ENCODE results near the gene COL23A1. TPM values are rescaled to one million over a fixed set of nuclear protein-coding genes. Genes with fewer than 3 reads are reported as not detected.

The COL23A1 gene
- total and polyA plus RNA-seq, 2 of the 13 experiments (the other 11 are each of a cell fraction or from before 2014, with no cell fraction given): not detected

DNA sequence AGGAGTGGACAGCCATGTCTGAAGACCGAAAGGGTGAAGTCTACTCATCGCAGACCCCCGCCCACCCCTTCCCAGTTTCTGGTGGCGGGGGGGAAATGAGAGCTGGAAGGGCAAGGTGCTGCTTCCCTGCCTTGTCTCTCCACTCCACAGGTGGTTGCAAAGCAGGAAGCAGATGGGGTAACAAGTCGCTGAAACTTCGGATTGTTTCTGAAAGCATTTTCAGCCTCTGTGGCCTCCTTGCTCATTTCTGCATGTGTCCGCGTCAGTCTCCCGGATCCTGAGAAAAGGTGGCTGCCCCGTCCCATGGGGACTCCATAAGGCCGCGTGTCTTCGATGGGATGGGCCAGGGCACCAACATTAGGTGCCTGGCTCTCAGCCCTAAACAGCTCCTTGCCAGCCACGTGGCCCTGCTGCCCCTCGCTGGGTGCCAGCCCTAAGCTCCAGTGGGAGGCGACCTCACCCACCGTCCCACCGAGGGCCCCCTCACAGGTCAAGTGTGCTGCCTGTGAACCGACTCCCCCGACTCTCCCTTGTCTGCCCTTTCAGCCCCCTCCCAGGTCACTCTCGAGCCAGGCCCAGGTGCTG lies 358.6 kb downstream of the COL23A1 start (continued):
- 0 out of 2 replicates have a peak, but pooled peaks have one; percentile 22 for TF ChIP-seq MED1 (CRISPR knock-in tag; IDR thresholded peaks at IDR 0.05)
- 0 out of 2 replicates have a peak, but pooled peaks have one; percentile 34 for TF ChIP-seq HOXA5 (CRISPR knock-in tag; IDR thresholded peaks at IDR 0.05)
- TF ChIP-seq TAF1 (CRISPR knock-in tag; IDR thresholded peaks at IDR 0.05): peak; percentile 5
- TF ChIP-seq ZNF780A (CRISPR knock-in tag; IDR thresholded peaks at IDR 0.05): no peak
- TF ChIP-seq ZNF235 (CRISPR knock-in tag; IDR thresholded peaks at IDR 0.05; ENCODE audit: borderline replicate concordance): no peak
- 0 out of 2 replicates have a peak, but pooled peaks have one; percentile 19 for TF ChIP-seq BRD4 (CRISPR knock-in tag; IDR thresholded peaks at IDR 0.05)
- no peak for TF ChIP-seq EZH2 (conservative IDR thresholded peaks at IDR 0.05; ENCODE audit: low read depth, low read length)
- TF ChIP-seq, protein P1, sequence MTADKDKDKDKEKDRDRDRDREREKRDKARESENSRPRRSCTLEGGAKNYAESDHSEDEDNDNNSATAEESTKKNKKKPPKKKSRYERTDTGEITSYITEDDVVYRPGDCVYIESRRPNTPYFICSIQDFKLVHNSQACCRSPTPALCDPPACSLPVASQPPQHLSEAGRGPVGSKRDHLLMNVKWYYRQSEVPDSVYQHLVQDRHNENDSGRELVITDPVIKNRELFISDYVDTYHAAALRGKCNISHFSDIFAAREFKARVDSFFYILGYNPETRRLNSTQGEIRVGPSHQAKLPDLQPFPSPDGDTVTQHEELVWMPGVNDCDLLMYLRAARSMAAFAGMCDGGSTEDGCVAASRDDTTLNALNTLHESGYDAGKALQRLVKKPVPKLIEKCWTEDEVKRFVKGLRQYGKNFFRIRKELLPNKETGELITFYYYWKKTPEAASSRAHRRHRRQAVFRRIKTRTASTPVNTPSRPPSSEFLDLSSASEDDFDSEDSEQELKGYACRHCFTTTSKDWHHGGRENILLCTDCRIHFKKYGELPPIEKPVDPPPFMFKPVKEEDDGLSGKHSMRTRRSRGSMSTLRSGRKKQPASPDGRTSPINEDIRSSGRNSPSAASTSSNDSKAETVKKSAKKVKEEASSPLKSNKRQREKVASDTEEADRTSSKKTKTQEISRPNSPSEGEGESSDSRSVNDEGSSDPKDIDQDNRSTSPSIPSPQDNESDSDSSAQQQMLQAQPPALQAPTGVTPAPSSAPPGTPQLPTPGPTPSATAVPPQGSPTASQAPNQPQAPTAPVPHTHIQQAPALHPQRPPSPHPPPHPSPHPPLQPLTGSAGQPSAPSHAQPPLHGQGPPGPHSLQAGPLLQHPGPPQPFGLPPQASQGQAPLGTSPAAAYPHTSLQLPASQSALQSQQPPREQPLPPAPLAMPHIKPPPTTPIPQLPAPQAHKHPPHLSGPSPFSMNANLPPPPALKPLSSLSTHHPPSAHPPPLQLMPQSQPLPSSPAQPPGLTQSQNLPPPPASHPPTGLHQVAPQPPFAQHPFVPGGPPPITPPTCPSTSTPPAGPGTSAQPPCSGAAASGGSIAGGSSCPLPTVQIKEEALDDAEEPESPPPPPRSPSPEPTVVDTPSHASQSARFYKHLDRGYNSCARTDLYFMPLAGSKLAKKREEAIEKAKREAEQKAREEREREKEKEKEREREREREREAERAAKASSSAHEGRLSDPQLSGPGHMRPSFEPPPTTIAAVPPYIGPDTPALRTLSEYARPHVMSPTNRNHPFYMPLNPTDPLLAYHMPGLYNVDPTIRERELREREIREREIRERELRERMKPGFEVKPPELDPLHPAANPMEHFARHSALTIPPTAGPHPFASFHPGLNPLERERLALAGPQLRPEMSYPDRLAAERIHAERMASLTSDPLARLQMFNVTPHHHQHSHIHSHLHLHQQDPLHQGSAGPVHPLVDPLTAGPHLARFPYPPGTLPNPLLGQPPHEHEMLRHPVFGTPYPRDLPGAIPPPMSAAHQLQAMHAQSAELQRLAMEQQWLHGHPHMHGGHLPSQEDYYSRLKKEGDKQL (CRISPR knock-in tag; IDR thresholded peaks at IDR 0.05; ENCODE audit: low read depth): no peak
- no peak for TF ChIP-seq SIX1 (CRISPR knock-in tag; IDR thresholded peaks at IDR 0.05; ENCODE audit: borderline replicate concordance)
- peak; percentile 87; the same call in 1 of the 2 replicates for TF ChIP-seq MYC (CRISPR knock-in tag; IDR thresholded peaks at IDR 0.05; ENCODE audit: borderline replicate concordance)
- no peak for TF ChIP-seq SNRNP70 (IDR thresholded peaks at IDR 0.05; ENCODE audit: low read depth, low read length)
- TF ChIP-seq MED13 (CRISPR knock-in tag; IDR thresholded peaks at IDR 0.05): 0 out of 2 replicates have a peak, but pooled peaks have one; percentile 11
- TF ChIP-seq ARID2 (CRISPR knock-in tag; IDR thresholded peaks at IDR 0.05; ENCODE audit: borderline replicate concordance): no peak
- 0 out of 2 replicates have a peak, but pooled peaks have one; percentile 25 for TF ChIP-seq HDAC1 (CRISPR knock-in tag; IDR thresholded peaks at IDR 0.05)
- TF ChIP-seq, protein P2, sequence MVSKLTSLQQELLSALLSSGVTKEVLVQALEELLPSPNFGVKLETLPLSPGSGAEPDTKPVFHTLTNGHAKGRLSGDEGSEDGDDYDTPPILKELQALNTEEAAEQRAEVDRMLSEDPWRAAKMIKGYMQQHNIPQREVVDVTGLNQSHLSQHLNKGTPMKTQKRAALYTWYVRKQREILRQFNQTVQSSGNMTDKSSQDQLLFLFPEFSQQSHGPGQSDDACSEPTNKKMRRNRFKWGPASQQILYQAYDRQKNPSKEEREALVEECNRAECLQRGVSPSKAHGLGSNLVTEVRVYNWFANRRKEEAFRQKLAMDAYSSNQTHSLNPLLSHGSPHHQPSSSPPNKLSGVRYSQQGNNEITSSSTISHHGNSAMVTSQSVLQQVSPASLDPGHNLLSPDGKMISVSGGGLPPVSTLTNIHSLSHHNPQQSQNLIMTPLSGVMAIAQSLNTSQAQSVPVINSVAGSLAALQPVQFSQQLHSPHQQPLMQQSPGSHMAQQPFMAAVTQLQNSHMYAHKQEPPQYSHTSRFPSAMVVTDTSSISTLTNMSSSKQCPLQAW (CRISPR knock-in tag; IDR thresholded peaks at IDR 0.05): peak; percentile 57; the same call in 1 of the 2 replicates
- TF ChIP-seq TARDBP (CRISPR knock-in tag; IDR thresholded peaks at IDR 0.05): no peak
- TF ChIP-seq, protein P3, sequence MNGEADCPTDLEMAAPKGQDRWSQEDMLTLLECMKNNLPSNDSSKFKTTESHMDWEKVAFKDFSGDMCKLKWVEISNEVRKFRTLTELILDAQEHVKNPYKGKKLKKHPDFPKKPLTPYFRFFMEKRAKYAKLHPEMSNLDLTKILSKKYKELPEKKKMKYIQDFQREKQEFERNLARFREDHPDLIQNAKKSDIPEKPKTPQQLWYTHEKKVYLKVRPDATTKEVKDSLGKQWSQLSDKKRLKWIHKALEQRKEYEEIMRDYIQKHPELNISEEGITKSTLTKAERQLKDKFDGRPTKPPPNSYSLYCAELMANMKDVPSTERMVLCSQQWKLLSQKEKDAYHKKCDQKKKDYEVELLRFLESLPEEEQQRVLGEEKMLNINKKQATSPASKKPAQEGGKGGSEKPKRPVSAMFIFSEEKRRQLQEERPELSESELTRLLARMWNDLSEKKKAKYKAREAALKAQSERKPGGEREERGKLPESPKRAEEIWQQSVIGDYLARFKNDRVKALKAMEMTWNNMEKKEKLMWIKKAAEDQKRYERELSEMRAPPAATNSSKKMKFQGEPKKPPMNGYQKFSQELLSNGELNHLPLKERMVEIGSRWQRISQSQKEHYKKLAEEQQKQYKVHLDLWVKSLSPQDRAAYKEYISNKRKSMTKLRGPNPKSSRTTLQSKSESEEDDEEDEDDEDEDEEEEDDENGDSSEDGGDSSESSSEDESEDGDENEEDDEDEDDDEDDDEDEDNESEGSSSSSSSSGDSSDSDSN (CRISPR knock-in tag; IDR thresholded peaks at IDR 0.05): peak; percentile 5
- no peak for TF ChIP-seq MAZ (IDR thresholded peaks at IDR 0.05; ENCODE audit: borderline replicate concordance, low read depth, low read length)
- 0 out of 2 replicates have a peak, but pooled peaks have one; percentile 21 for TF ChIP-seq MAZ (CRISPR knock-in tag; IDR thresholded peaks at IDR 0.05; ENCODE audit: low read depth)
- TF ChIP-seq RBM22 (optimal IDR thresholded peaks at IDR 0.05; ENCODE audit: low read length): peak; percentile 55
- TF ChIP-seq FOXC1 (CRISPR knock-in tag; IDR thresholded peaks at IDR 0.05; ENCODE audit: borderline replicate concordance): no peak
